ENCODE results near the gene TXN.
A peak's percentile ranks its signal among the peaks of the same experiment; 100 is the strongest.
"Not testable (repeated sequence)": the region's sequence is repeated elsewhere in the genome, so short reads cannot be mapped to it uniquely, and the experiment has no call there.

TXN gene

GRCh38 chr9:110206389-110206788 is 49.9 kb downstream of the TXN start:
- peak; percentile 22 for DNase-seq

DNA sequence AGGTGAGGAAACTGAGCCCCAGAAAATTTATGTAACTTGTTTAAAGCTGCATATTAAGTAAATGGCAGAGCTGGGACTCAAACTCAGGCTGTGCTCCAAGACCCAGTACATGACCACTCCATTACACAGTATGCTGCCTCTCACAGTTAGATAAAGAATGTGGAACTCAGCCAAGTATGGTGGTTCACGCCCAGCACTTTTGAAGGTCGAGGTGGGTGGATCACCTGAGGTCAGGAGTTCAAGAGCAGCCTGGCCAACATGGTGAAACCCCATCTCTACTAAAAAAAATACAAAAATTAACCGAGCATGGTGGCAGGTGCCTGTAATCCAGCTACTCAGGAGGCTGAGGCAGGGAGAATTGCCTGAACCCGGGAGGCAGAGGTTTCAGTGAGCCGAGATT is 50.7 kb downstream of the TXN start:
- DNase-seq, result not testable (repeated sequence)

DNA sequence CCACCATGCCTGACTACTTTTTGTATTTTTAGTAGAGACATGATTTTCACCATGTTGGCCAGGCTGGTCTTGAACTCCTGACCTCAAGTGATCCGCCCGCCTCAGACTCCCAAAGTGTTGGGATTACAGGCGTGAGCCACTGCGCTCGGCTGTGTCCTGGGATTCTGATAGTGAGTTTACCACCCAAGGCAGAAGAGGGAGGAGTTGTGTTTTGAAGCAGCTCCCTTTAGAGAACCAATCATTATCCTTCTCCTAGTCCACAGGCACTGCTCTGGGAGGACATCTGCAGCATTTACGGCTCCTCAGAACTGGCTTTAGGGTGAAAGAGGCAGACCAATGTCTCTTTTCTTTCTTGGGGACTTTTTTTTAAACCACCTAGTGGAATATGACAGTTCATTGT is 54.1 kb downstream of the TXN start:
- DNase-seq, result no peak

DNA sequence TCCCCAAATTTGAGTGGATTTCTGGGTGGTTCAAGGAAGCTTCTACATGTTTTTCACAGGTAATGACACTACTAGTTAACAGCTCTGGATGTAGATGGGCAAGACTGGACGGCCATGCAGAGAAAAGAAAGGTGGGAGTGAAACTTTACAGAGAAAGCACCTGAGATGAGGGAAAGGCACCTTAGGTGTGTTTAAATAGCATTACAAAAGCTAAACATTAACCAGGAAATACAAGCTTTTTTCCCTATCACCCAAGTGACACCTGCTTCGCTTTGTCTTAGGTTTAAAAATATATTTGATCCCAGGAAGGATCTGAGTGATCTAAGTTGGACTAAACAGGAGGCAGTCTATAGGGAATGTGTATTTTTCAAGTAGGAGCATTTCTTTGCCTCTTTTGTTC is 56.7 kb downstream of the TXN start:
- DNase-seq, result no peak

GRCh38 chr9:110198357-110198756 is 58.0 kb downstream of the TXN start:
- DNase-seq, result no peak

GRCh38 chr9:110197330-110198187 is 58.7 kb downstream of the TXN start:
- DNase-seq, result no peak

DNA sequence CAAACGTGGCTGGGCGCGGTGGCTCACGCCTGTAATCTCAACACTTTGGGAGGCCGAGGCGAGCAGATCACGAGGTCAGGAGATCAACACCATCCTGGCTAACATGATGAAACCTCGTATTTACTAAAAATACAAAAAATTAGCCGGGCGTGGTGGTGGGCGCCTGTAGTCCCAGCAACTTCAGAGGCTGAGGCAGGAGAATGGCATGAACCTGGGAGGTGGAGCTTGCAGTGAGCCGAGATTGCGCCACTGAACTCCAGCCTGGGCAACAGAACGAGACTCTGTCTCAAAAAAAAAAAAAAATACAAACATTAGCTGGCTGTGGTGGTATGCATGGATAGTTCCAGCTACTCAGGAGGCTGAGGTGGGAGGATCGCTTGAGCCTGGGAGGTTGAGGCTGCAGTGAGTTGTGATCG is 60.2 kb downstream of the TXN start:
- DNase-seq, result not testable (repeated sequence)
